NCI-H187 (cell line): Measurements from ENCODE around the gene AADACL4.
"Not testable (repeated sequence)": the region's sequence is repeated elsewhere in the genome, so short reads cannot be mapped to it uniquely, and the experiment has no call there.

ENCODE experiments used
- DNase-seq, 2 experiments: peaks; one replicate each; lab custom pipeline; 2025; lab: John Stamatoyannopoulos, UW

Gene AADACL4

DNA sequence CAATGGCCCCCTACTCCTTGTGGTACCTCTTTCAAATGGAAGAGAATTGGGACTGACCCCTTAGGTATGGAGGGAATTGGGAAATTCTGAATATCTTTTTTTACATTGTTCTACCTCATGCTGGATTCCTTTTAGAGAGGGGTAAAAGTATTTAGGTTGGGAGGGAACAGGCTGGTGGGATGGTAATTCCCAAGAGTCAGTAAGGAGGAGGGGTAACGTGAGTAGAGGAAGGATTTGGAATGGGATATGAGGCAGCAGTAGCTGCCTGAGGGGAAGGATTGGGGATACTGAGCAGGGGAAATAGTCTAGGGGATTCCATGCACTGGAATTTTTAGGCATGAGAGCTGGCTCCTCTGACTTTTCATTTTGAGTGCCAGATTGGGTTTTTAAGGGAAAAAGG is 68.2 kb downstream of the AADACL4 start:
- DNase-seq, result no peak

DNA sequence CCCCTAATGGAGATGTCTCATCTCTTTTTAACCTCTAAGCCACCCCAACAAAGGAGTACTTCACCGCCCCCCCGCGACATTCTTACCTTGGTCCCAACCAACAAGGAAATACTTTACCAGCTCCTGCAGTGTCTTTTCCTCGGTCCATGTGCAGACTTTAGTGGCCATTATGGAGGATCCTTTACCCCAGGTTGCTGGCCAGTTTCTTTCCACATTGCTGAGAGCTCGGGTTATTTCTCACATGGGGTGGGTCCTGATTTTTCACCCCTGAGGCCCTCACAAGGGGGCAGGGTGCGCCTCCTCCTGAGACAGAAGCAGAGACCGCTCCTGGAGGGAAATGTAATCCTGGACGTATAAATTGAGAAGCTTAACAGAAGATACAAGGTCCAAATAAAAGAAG is 69.0 kb downstream of the AADACL4 start:
- no peak for DNase-seq

DNA sequence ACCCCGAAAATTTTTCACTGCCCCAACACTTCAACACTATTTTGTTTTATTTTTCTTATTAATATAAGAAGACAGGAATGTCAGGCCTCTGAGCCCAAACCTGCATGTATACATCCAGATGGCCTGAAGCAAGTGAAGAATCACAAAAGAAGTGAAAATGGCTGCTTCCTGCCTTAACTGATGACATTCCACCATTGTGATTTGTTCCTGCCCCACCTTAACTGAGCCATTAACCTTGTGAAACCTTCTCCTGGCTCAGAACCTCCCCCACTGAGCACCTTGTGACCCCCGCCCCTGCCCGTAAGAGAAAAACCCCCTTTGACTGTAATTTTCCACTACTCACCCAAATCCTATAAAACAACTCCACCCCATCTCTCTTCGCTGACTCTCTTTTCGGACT is 69.8 kb downstream of the AADACL4 start:
- DNase-seq, result not testable (repeated sequence)

DNA sequence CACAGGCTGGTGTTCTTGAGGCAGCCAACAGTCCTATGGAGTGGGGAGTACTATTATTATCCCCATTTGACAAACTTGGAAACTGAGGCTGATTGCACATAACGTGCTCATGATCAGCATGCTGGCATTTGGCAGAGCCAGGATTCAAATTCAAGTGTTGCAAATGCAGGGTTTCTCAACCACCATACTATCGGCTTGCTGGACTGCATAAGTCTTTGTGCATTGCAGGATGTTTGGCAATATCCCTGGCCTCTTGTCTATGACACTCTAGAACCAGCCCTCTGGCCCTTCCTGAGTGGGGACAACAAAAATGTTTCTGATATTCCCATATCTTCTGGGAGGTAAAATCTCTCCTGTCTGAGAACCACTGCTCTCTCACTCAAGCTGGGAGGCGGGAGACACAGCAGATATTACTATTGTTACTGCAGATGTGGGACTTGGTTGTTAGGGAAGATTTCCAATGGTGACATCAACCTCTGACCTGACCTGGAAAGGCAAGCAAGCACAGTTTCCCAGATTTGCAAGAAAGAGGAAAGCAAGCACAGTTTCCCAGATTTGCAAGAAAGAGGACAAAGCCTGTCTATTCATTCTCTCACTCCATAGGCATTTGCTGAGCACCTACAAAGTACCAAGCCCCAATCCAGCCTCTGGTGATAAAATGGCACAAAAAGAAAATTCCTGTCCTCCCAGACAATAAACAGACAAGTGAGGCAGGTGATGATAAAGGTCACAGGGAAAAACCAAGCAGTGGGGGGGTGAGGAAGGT is 71.0 kb downstream of the AADACL4 start:
- DNase-seq, result no peak

DNA sequence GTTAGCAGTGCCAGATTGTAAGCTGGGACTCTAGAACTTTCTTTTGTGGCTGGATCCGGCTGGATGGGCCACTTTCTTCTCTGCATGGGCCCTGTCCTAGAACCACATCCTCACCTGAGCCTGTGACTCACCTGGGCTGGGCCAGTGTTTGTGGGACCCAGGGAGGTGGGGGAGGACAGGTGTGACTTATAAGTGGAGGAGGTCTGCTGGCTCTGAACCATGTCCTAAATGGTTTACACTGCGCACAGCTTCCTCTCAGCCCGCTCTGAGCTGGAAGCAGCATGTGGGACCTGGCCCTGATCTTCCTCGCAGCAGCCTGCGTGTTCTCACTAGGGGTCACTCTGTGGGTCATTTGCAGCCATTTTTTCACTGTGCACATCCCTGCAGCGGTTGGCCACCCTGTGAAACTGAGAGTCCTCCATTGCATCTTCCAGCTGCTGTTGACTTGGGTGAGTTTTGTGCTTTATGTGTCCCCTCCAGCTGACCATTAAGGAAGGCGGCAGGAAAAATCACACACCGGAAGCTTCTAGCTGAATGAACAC is 72.1 kb downstream of the AADACL4 start, which contains the start of gene AADACL3:
Gene AADACL3 (plus strand): TSS at position 215 of the 542 bp plus-strand sequence. CDS start 67 bp downstream, at position 282.
- DNase-seq, result no peak
